ENCODE measurements around the gene ABTB1.
"Not testable (repeated sequence)": the region's sequence is repeated elsewhere in the genome, so short reads cannot be mapped to it uniquely, and the experiment has no call there.

The ABTB1 gene

DNA sequence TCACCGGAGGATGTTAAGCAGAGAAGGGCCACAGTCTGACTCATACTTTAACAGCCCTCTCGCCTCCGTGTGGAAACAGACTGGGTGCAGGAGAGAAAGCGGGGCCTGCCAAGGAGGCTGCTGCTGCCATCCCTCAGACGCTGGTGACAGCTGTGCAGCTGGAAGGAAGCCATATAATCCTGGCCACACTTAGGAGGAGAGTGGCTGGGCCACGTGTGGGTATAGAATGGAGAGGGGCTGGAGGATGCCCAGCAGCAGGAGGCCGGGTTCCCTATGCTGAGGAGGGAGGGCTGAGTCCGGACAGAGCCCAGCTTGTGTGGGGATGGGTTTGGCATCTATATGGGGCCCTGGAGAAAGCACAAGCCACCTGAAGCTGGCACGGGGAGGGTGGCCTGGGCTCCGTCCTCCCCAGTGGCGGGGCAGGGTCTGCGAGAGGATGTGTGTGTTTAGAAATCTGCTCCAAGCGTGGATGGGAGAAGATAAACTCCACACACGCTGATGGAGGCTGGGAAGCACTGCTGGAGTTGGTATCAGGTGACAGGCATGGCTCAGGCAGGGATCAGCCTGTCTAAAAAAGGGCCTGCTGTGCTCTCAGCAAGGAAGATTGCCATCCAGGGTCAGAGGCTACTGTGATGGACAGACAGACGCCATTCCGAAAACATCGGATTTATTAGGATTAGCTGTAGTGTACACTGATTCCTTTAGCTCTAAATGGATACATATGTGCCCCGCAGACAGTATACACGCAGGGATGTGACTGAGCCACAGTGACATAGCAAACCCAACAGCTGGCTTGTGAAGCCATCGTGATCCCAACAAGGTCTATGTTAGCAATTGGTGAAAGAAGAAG, 15.9 kb downstream of the ABTB1 start:
- peak; percentile 76 for DNase-seq

DNA sequence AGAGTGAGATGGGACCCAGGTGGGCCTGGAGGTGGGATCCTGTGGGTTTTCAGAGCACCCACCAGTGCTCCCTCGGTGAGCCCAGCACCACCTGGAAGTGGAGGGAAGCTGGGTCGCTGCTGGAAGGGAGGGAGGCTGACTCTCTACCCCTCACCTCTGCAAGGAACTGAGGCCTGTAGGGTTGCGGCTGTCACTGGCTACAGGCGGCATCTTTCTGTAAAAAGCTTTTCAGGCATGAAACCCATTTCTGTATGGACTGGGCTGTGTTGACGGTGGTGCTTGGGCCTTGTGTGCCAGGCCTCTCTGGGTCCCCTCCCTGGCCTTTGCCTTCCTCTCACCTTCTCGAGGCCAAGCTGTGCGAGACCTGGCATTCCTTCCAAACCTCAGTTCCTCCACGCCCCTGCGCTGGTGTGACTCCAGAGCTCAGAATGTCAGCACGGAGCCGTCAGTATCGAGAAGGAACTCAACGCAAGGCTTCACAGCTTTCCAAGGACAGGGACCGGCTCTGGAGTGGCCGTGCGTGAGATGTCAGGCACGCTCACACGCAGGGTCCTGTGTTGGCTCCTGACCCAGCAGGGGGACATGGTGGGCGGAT, 16.6 kb downstream of the ABTB1 start:
- DNase-seq, result peak; percentile 39

DNA sequence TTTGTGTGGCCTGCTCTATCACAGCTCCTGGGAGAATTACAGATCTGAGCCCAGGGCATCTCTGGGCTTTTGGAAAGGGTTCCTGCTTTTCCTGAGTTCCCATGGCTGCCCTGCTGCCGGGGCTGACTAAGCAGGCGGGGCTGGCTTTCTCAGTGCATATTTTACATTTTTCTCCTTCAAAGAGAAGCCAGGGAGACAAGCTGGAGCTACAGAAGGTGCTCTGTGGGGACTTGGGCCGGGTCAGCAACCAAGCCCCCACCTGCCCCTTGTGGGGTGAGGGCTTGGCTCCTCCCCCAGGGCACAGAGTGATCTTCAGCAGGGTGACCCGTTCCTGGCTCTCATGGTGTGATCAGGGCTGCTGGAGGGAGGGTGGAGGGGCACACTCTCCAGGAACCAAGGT, 17.4 kb downstream of the ABTB1 start:
- no peak for DNase-seq

DNA sequence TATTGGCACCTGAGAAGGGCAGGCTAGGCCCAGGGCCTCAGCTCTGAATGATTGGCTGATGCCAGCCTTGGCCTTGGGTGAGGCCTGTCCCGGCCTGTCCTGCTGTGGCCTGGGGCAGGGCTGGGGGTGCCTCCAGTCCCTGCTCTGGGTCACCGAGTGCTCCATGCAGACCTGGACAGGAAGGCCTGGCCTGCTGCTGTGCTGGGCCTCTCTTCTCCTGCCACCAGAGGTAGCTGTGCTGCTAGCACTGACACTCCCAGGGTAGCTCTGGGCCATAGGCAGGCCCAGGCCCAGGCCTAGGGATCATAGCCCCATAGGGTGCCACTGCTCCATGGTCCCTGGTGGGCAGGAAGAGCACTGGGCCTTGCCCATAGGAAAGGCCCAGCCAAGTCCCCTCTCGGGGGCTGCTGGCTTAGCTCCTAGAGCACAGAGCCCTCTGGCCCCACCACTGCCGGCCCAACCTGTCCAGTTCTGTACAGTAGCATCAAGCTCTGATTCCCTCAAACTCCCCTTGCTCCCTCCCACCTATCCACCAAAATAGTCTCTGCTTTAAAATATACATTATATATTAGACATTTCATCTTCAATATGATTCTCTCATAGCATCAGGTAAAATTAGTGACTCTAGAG, 18.2 kb downstream of the ABTB1 start:
- no peak for DNase-seq

DNA sequence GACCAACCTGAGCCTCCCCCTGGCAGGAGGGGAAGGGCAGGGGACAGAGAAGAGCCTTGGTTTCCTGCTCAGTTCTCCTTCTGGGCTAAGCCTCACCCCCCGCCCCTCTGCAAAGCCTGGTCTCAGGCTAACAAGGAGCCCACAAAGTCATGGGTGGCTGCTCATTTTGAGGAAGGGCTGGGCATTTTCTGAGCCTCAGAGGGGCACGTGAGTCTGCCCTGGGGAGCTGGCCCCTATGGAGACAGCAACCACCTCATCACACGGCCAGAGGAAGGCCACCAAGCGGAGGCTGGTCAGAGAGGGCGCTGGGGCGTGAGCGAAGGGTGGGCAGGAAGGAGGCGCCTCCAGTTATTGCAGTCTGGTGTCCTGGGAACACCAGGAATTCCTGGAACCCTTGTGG, 18.7 kb downstream of the ABTB1 start:
- DNase-seq, result no peak

DNA sequence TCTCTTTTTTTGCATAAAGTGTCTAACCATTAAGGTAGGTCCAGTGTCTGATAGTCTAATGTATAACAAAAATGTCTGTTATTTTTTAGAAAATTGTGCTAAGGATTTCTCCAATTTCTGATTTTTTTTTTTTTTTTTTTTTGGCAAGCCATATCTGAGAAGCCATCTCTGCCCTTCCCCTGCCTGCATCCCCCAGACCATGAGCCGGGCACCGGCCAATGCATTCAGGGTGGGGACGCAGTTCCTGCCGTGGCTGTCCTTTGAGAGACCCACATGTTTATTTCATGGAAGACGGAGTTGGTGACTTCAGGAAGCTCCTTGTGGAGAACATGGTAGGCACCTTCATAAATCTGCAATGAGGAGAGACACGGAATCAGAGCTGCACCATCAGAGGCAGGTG, 19.2 kb downstream of the ABTB1 start:
- no peak for DNase-seq

DNA sequence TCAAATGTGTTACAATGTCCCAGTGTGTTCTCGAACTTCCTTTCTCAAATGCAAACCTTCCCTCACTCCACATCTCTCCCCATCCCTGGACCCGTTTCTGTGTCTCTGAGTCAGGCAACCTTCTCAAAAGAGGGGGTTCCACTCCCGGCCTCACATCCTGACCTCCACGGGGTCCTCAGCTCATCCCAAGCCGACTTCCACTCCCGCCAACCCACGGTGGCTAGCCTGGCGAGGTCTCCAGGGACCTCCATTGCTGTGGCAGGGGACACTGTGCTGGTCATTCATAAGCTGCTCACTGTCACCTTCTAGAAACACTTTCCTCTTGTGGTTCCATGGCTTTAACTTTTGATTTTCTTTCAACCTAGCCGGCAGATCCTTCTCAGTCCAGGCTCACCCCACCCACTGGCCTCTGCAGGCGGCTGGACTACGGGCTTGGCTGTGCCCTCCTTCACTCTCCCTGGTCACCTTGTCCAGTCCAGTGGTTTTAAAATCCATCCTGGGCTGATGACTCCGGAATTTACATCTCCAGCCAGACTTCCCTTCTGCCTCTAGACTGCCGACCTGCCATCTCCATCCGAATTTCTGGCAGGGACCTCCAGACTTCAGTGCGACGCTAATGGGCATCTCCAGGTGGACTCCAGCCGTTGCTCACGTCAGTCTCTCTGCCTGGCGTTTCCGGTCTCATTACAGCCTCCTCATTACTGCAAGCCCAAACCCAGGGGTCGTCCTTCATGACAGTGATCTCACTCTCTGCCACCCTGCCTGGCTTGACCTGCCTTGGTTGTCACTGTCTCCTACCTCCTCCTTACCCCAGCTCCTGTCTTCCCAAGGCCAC, 20.0 kb downstream of the ABTB1 start:
- DNase-seq, result no peak

DNA sequence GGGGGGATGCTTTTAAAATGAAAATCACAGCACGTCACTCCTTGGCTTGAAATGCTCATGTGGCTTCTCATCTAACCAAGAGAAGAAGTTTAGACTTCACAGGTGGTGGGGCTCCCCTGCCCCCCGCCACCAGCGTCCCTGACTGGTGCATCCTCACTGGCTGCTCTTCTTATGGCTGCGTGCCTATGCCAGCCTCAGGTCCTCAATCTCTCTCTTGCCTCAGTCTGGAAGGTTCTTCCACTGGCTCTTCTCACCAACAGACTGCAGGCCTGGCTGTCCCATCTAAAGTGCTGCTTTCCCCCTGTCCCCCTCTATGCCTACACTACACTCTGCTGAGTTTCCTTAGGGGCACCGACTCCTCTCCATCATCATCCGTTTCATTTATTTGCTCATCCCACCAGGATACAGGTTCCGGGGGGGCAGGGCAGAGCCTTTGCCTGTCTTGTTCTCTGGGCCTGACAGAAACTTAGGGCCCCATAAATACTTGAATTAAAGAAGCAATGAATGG, 20.6 kb downstream of the ABTB1 start:
- no peak for DNase-seq

DNA sequence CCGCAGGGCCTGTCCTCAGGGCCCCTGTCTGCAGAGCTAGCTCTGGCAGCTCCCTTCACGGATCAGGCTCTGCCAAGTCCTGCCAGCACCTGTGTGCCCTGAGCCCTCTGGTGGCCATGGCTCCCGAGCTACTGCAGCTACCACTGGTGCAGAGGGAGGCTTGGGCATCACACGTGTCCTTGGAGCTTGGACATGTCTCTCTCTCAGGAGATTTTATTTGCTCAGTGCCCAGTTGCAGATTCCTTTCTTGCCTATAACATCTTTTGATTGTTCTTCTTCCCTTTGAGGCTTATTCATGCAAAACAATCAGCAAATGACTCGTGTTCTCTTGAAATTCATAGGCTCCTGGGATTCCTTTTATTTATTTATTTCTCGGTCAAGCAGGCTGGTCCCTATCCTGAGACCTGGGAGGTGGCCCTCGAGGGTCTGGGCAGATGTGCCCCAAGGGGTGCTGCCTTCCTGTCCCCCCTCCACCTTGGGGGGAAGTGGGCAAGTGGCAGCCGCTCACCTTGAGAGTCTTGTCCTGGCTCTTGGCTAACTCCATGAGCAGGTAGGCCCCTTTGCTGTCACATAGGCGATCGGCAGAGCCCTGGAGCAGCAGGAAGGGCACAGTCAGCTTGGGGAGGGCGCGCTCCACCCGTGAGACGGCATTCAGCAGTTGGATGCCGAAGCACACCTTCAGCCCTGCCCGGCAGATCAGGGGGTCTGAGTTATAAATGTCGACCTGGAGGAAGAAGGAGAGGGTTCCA, 21.9 kb downstream of the ABTB1 start:
- DNase-seq, result no peak

DNA sequence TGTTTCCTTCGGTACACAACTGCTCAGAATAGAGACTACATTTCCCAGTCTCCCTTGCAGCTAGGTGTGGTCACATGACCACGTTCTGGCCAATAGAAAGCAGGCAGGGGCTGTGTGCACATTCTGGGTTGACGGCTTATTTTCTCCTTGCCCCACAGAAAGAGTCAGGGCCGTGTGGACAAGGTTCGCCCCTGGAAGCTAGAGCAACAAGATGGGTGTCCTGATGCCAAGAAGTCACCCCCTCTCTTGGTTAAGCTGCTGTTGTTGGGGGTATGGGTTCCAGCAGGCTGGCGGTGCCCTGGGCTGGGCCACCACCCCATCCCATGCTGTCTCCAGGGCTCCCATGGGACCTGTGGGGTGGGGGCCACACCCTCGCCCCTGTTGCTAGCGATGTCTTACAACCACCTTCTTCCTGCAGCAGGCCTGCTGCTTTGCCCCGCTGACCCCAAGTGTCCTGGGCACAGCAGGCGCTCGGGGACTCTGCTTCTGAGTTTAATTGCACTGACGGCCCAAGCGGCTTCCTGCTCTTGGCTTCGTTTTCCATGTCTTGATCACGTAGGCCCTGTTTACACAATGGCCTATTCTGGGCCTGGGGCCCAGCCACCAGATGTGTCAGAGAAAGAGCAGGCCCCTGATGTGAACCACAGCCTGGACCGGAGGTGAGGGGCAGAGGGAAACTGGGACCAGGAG, 24.9 kb downstream of the ABTB1 start:
- DNase-seq, result peak; percentile 87

DNA sequence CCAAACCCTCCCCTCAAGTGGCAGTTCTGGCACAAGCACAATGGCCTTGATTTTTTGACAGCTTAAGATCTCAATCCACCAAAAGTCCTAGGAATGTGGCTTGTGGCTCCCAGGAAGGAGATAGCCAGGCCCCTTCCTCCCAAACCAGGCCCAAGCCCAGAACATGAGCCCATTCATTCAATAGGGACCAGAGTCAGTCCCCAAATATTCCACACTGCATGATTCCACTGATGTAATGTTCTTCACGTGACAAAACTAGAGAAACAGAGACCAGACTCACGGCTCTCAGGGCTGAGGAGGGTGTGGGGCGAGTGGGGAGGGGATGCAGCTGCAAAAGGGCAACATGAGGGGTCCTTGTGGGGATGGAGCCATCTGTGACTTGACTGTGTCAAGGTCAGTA, 25.5 kb downstream of the ABTB1 start:
- DNase-seq, result no peak

DNA sequence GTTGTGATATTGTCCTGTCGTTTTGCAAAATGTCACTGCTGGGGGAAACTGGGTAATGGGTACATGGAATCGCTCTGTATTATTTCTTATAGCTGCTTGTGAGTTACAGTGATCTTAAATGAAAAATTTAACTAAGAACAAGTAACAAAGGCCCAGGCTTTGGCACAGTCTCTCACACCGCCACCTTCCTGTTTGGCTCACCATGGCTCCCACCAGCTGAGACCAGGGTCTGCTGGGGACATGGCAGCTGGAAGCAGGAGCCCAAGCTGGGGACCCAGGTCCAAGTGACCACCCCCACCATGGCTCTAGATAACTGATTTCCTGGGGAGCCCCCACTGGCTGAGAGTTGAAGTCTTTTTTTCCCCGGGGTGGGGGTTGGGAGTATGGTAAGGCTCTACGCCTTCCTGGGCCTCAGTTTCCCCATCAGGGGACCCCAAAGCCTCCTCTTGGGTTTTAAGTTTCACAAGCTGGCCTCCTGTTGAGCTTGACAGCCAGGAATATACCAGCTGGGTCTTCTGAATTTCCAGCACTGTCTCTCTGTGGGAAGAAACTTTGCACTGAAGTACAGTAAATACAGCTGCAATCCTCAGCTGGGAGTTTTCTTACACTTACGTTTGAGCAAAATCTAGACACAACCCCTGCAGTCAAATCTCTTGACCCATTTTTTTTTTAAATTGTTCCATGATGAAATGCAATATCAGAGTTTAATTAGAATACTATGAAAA, 26.1 kb downstream of the ABTB1 start:
- DNase-seq, result no peak

DNA sequence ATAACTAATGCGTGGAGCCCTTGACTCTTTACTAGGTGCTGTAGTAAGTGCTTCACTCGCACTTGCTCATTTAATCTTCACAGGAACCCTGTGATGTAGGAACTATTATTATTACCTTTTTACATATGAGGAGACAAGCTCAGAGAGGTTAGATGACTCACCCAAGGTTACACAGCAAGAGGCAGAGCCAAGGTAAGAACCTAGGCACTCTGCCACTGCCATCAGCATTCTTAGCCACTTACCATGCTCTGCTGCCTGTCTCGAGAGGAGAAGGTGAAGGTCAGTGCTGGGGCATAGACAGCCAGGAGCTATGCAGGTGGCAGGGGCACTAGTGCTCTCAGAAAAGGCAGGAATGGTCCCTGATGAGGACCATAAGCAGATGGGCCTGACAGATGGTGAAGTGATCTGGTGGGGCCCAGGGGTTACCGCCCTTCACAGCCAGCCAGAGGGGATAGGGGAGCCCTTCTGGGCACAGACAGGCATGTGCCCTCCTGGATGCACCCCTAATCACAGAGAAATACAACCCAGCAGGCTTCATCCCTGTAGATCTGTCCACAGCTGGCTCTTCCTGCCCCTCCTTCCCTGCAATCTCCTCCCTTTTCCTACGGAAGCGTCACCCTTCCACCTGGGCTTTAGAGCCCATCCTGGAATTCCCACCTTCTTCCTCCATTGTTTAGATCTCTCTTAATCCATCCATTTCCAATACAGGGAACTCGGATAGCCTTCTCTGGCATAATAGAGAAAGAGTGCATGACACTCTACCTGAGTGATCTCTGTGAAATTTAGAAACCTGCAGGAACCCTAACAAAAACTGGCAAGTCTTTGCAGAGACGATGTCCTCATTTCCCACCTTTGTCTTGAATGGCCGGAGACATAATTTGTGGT, 26.9 kb downstream of the ABTB1 start:
- DNase-seq, result no peak

DNA sequence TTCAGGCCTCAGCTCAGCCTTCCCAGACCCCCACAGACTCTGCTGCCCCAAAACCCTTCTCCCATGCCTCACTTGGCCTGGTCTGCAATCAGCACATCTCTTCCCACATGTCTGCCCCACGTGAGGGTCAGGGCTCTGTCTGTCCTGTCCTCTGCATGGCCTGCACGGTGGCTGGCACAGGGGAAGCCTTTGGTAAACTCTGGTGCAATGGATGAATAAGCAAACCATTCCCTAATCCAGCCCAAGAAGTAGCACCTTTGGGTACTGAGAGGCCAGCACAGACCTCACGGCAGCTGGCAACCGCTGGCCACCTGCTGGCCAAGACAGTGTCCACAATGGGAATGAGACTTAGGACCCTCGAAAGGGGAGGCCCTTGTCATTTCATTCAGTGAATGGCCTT, 27.7 kb downstream of the ABTB1 start:
- no peak for DNase-seq

DNA sequence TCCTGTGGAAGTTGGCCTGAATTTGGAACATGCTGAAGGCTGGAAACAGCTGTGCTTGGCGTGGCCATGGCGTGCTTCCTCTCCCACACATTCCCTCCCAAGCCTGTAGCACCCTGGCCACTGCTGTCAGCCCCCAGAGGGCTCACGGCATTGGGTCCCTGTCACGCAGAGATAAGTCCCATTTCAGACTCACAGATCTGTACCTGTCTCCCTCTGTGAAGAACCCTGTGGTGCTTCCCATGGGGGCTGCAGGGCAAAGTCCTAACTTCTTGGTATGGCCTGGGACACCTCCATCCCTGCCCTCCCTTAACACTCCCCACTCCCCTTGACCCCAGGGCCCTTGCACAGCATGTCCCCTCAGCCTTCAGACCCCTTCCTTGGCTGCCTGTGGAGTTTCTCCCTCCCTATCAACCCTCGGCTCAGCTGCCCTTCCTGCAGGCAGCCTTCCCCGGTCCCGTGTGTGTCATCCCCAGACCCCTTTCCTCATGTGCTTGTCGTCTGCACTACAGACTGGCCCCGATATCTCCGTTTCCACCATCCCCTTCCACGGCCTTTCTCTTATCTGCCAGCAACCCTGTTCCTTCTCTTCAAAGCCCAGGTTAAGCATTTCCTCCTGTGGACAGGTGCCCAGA, 28.6 kb downstream of the ABTB1 start:
- DNase-seq, result no peak

DNA sequence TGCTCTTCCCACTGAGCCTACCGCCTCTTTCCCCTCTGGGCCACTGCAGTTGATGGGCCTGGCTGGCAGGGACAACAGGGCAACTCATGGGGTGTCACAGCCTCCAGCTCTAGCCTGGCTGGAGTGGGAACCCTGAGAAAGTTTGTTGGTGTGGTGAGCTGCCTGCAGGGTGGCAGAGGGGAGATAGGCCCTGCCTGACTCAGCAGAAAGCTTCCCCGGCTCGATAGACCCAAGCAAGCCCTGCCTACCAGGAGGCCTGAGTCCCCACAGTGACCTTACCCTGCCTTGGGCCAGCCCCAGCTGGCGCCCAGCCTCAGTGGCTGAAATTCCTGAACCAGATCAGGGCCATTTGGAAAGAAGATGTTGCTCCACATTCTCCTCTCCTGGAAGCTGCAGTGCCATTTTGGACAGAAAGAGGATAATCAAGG, 29.4 kb downstream of the ABTB1 start:
- DNase-seq, result no peak

DNA sequence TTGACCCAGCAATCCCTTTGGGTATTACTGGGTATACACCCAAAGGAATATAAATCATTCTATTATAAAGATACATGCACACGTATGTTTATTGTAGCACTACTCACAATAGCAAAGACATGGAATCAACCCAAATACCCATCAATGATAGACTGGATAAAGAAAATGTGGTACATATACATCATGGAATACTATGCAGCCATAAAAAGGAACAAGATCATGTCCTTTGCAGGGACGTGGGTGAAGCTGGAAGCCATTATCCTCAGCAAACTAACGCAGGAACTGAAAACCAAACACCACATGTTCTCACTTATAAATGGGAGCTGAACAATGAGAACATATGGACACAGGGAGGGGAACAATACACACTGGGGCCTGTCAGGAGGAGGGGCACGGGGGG, 32.1 kb downstream of the ABTB1 start:
- not testable (repeated sequence) for DNase-seq

DNA sequence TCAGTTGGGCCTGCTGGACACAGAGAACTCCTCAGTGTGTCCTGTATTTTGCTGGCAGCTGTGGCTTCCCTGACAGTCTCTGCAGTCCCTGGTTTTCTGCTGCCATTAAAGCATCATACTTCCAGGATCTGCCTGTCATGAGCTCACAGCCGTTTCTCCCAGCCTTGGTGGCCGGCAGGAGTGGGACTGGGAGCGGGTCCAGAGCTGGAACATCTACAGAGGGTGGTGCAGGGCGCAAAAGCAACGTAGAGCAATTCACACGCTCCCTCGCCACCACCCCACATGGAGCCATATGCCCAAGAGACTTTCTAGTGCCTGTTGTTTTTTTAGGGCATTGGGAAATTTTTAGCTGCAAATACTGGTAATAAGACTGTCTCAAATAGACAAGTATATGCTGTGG, 33.6 kb downstream of the ABTB1 start:
- DNase-seq, result peak; percentile 37

DNA sequence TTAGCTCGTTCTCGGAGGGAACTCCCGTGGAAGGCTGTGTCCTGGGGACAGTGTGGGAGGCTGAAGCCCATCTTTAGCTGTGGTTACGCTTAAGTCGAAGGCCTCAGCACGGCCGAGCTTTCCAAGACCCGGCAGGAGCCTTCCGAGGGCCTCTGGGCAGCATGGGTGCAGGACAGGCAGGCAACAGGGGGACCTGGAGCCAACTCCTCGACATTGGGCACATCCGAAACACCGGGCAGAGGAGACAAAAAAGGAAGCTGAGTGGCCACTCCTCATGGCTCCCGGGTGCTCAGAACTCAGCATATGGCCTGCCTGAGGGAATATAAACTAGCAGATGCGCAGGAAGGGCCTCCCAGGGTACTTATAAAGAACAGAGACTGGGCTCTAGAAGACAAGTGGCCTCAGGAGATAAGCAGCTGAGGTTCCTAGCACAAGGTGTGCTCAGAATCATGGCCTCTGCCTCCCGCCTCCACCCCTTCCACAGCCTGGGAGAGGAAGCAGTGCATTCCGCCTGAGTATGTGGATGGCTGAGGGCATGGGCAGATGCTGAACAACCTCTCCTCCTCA, 34.1 kb downstream of the ABTB1 start:
- peak; percentile 39 for DNase-seq

All from right forelimb (tissue), 1 donor.